Duodenal mucosa (tissue), 2 donors: Measurements from ENCODE around the gene HSBP1L1.
"Not testable (repeated sequence)": the region's sequence is repeated elsewhere in the genome, so short reads cannot be mapped to it uniquely, and the experiment has no call there.

Experiments used
- H3K27ac ChIP-seq: one replicate; pipeline ENCODE4 v1.7.0; 2013; ENCODE audit warnings: low read depth, low read length
- H3K27me3 ChIP-seq, 2 donors: one replicate each; pipeline ENCODE4 v1.7.0; 2013; ENCODE audit warnings: low read length in 2 of 2, control low read depth in 1 of 2; ENCODE audit not compliant: insufficient read depth in 2 of 2, control insufficient read depth in 1 of 2
- H3K36me3 ChIP-seq, 2 donors: one replicate each; pipeline ENCODE4 v1.7.0; 2013; ENCODE audit warnings: low read length in 2 of 2, control low read depth in 1 of 2; ENCODE audit not compliant: insufficient read depth in 2 of 2, control insufficient read depth in 1 of 2
- H3K4me1 ChIP-seq, 2 donors: one replicate each; pipeline ENCODE4 v1.7.0; 2013; ENCODE audit warnings: low read length in 2 of 2, control low read depth in 1 of 2; ENCODE audit not compliant: insufficient read depth in 2 of 2, control insufficient read depth in 1 of 2
- H3K4me3 ChIP-seq, 2 donors: one replicate each; pipeline ENCODE4 v1.7.0; 2013; ENCODE audit warnings: low read length in 2 of 2, low read depth in 1 of 2
- H3K9ac ChIP-seq, 2 donors: one replicate each; pipeline ENCODE4 v1.7.0; 2013; ENCODE audit warnings: low read length in 2 of 2, low read depth in 1 of 2
- H3K9me3 ChIP-seq, 2 donors: one replicate each; pipeline ENCODE4 v1.7.0; 2013; ENCODE audit warnings: low read length in 2 of 2, control low read depth in 1 of 2; ENCODE audit not compliant: control insufficient read depth in 1 of 2

Gene HSBP1L1

DNA sequence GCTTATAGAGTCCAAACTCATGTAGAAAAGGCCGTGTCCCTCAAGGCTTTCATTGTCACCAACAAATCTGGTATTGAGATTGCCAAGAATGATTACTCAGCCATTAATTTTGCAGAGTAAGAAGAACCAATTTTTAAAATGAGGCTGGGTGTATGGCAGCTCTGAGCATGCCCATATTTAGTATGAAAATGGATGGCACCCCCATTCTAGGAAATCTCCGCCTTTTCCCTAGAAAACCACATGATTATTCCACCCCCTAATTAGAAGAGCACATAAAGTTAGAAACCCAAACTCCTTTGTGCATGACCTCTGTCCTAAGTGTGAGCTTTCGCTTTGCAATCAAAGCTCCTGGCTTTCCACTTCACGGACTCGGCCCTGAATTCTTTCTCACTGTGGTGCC is 38.0 kb downstream of the HSBP1L1 start:
- Histone ChIP-seq H3K36me3 (no peaks in the 10 kb centered on the region), H3K9me3 (peaks cover 3 to 6% of the 10 kb centered on the region in 2 donors), H3K9ac (no peak overlapping the region)

DNA sequence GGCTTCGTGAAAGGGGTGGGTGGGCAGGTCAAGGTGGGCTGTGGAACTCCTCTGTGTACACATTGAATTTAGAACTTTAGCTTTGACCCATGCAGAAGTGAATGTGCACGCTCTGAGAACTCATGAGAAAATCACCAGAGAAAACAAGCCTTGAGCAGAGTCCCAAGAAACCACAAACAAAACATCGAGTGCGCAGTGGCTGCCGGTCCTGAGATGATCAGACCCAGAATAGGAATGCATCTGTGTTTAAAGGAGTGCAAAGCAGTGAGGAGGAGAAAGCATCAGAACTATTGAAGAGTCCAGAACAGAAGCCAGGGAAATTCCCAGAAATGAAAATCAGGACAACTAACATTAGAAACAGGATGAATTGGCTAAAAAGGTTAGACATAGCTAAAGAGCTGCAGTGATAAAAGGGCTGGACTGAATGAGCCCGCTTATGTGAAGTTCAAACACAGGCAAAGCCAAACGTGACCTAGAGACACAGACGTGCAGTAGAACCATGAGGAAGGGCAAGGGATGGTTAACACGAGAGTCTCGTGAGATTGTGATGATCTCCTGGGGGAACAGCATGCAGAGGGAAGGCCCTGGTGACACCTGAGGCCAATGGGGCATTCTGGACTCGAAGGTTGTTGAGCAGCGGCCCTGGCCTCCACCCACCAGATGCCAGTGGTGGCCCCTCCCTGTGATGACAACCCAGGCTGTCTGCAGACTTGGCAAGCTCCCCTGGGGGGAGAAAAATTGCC is 40.3 kb downstream of the HSBP1L1 start:
- Histone ChIP-seq H3K9ac (no peak overlapping the region), H3K36me3 (no peaks in the 10 kb centered on the region), H3K27ac (no peak overlapping the region), H3K4me1 (no peaks in the 10 kb centered on the region), H3K9me3 (peaks cover 3 to 6% of the 10 kb centered on the region in 2 donors), H3K27me3 (no peaks in the 10 kb centered on the region), H3K4me3 (no peak overlapping the region)

More for the DNA sequence above, 38.0 kb downstream of the HSBP1L1 start:
- H3K27ac ChIP-seq, result no peak overlapping the region
- no peaks in the 10 kb centered on the region for H3K4me1 ChIP-seq
- no peak overlapping the region for H3K4me3 ChIP-seq
- no peaks in the 10 kb centered on the region for H3K27me3 ChIP-seq

- no peaks in the 10 kb centered on the region for H3K27me3 ChIP-seq
- no peaks in the 10 kb centered on the region for H3K4me1 ChIP-seq
- H3K9me3 ChIP-seq, result peaks cover 0 to 3% of the 10 kb centered on the region in 2 donors
- H3K9ac ChIP-seq, result no peak overlapping the region
- H3K36me3 ChIP-seq, result no peaks in the 10 kb centered on the region
- no peak overlapping the region for H3K27ac ChIP-seq
- H3K4me3 ChIP-seq, result no peak overlapping the region
Measured at GRCh38 chr18:80006724-80007123, 42.3 kb downstream of the HSBP1L1 start.

DNA sequence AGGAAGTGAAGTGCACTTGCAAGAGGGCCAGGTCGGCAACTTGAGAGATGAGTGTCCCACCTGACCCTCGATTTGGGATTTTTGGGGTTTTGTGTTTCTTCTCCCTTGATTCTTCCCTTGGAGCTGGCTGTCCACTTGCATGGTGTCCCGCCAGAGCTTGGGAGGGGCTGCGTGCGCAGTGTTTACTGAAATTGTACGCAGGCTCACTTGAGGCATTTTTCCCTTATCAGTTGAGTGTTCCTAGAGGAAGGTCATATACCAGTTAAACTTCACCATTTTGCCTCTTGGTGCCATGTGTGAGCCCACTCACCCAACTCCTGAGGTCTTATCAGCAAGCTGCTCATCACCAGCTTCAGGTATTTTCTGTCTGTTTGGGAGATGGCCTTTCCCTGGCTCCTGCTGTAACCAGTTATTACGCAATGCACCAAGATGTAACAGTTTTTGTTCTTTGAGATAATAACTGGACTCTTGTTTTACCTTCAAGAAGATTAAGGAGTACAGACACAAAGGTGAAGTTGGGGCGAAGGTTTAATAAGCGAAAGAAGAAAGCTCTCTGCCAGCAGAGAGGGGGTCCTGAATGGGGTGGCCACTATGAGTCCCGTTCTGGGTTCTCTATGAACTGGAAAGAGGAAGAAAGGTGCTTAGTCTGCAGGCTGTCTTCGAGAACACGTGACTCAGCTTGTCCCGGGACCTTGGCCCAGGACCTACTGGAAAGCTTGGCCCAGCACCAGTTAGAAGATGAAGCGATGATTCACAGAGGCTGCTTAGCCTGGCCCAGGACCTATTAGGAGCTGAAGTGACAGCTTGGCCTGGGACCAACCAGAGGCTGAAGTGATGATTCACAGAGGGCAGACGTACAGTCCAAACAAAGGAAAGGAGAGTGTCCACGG is 45.5 kb downstream of the HSBP1L1 start:
- Histone ChIP-seq H3K4me3 (no peak overlapping the region), H3K36me3 (no peaks in the 10 kb centered on the region), H3K27me3 (no peaks in the 10 kb centered on the region), H3K9ac (no peak overlapping the region), H3K4me1 (no peaks in the 10 kb centered on the region), H3K9me3 (peaks cover 0 to 6% of the 10 kb centered on the region in 2 donors), H3K27ac (no peak overlapping the region)

- Histone ChIP-seq H3K27ac (no peak overlapping the region), H3K9ac (no peak overlapping the region), H3K9me3 (peaks cover 0 to 6% of the 10 kb centered on the region in 2 donors), H3K36me3 (no peaks in the 10 kb centered on the region), H3K4me1 (no peaks in the 10 kb centered on the region), H3K4me3 (no peak overlapping the region), H3K27me3 (no peaks in the 10 kb centered on the region)
Measured at GRCh38 chr18:80010551-80010906, 46.1 kb downstream of the HSBP1L1 start.

GRCh38 chr18:80011496-80012137 is 47.2 kb downstream of the HSBP1L1 start:
- H3K9me3 ChIP-seq, H3K27me3 ChIP-seq, H3K4me3 ChIP-seq, H3K9ac ChIP-seq, H3K4me1 ChIP-seq, H3K36me3 ChIP-seq, H3K27ac ChIP-seq: not testable (repeated sequence)

DNA sequence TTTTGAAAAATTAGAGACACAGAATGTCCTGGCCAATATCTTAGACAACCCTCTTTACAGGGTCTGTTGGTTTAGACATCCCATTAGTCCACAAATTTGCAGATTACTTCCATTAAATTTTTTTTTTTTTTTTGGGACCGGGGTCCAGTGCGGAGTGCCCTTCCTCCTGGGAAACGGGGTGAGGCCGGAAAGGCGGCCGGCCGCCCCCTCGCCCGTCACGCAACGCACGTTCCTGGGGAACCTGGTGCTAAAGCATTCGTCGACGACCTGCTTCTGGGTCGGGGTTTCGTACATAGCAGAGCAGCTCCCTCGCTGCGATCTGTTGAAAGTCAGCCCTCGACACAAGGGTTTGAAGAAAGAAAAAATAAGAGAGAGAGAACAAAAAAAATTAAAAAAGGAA is 48.3 kb downstream of the HSBP1L1 start:
- H3K9me3 ChIP-seq, result peaks cover 0 to 3% of the 10 kb centered on the region in 2 donors
- H3K36me3 ChIP-seq, result no peaks in the 10 kb centered on the region
- H3K4me3 ChIP-seq, result no peak overlapping the region
- H3K27me3 ChIP-seq, result no peaks in the 10 kb centered on the region
- H3K4me1 ChIP-seq, result no peaks in the 10 kb centered on the region
- no peak overlapping the region for H3K9ac ChIP-seq
- no peak overlapping the region for H3K27ac ChIP-seq
